GM12873 (cell line): Measurements from ENCODE around the gene ANKDD1A.

Source experiments
- CTCF ChIP-seq: IDR thresholded peaks from 2 replicates; pipeline ENCODE4 v1.5.1; 2012; ENCODE audit warnings: low read depth, mild to moderate bottlenecking, moderate library complexity, low read length, control low read depth; ENCODE audit not compliant: insufficient read depth; ENCODE audit errors: missing control alignments

Gene ANKDD1A

GRCh38 chr15:64942356-64942755 is 30.7 kb downstream of the ANKDD1A start:
- no peak for TF ChIP-seq CTCF

GRCh38 chr15:64943512-64944225 is 32.0 kb downstream of the ANKDD1A start:
- no peak for TF ChIP-seq CTCF

- TF ChIP-seq CTCF: no peak
Observed at GRCh38 chr15:64944961-64945360, 33.3 kb downstream of the ANKDD1A start.

- TF ChIP-seq CTCF: no peak
Observed at GRCh38 chr15:64947211-64947610, 35.5 kb downstream of the ANKDD1A start.

GRCh38 chr15:64948916-64949315 is 37.2 kb downstream of the ANKDD1A start:
- TF ChIP-seq CTCF: no peak

- no peak for TF ChIP-seq CTCF
Observed at GRCh38 chr15:64949383-64950186, 37.9 kb downstream of the ANKDD1A start.

GRCh38 chr15:64950888-64951287 is 39.2 kb downstream of the ANKDD1A start:
- TF ChIP-seq CTCF: no peak
